Dermis microvascular lymphatic vessel endothelial cell (primary cell): Measurements from ENCODE around the gene SYNGR1. TPM values are rescaled to one million over a fixed set of nuclear protein-coding genes. Genes with fewer than 3 reads are reported as not detected.
"Not testable (repeated sequence)": the region's sequence is repeated elsewhere in the genome, so short reads cannot be mapped to it uniquely, and the experiment has no call there.

Source experiments
- DNase-seq, 2 donors: peaks; one replicate each; pipeline versions ENCODE4 v3.0.0 to v3.0.0-alpha.2; 2010; ENCODE audit warnings: low read depth in 2 of 2
- total RNA-seq: library from RNA; depleted of rRNA; stranded (reverse); fragments of >200 nt; gene quantifications from 2 replicates; pipeline ENCODE4 v1.2.1, GENCODE V29; 2014

SYNGR1 gene
- total RNA-seq, 1 donor from 2014 or later, result 0.39 TPM

- DNase-seq, result no peak
Measured at GRCh38 chr22:39350757-39351688, 1.2 kb downstream of the SYNGR1 start.

- DNase-seq, result no peak
Measured at GRCh38 chr22:39351689-39352214, 2.0 kb downstream of the SYNGR1 start.

- no peak for DNase-seq
Measured at GRCh38 chr22:39352306-39352891, 2.6 kb downstream of the SYNGR1 start.

- peak in 1 of 2 donors; percentile 12 for DNase-seq
Measured at GRCh38 chr22:39353346-39353745, 3.6 kb downstream of the SYNGR1 start.

GRCh38 chr22:39355080-39355479 is 5.3 kb downstream of the SYNGR1 start:
- no peak for DNase-seq

- DNase-seq, result not testable (repeated sequence)
Measured at GRCh38 chr22:39355805-39356204, 6.0 kb downstream of the SYNGR1 start.

- DNase-seq, result no peak
Measured at GRCh38 chr22:39356464-39356863, 6.7 kb downstream of the SYNGR1 start.

- DNase-seq, result not testable (repeated sequence)
Measured at GRCh38 chr22:39357110-39358108, 7.6 kb downstream of the SYNGR1 start.

- DNase-seq, result not testable (repeated sequence)
Measured at GRCh38 chr22:39358197-39358596, 8.4 kb downstream of the SYNGR1 start.

GRCh38 chr22:39359659-39360195 is 9.9 kb downstream of the SYNGR1 start:
- DNase-seq, result no peak

- DNase-seq, result no peak
Measured at GRCh38 chr22:39360242-39360641, 10.5 kb downstream of the SYNGR1 start.

GRCh38 chr22:39360674-39361413 is 11.1 kb downstream of the SYNGR1 start:
- DNase-seq, result no peak

- DNase-seq, result no peak
Measured at GRCh38 chr22:39361496-39361895, 11.7 kb downstream of the SYNGR1 start.

- no peak for DNase-seq
Measured at GRCh38 chr22:39362271-39362670, 12.5 kb downstream of the SYNGR1 start.

- no peak for DNase-seq
Measured at GRCh38 chr22:39362932-39363331, 13.1 kb downstream of the SYNGR1 start.

- DNase-seq, result no peak
Measured at GRCh38 chr22:39363751-39364515, 14.1 kb downstream of the SYNGR1 start.

- no peak for DNase-seq
Measured at GRCh38 chr22:39364714-39365491, 15.1 kb downstream of the SYNGR1 start.

- DNase-seq, result no peak
Measured at GRCh38 chr22:39365492-39365780, 15.6 kb downstream of the SYNGR1 start.

GRCh38 chr22:39367035-39367434 is 17.2 kb downstream of the SYNGR1 start:
- DNase-seq, result no peak
